ENCODE measurements around the gene DECR2. TPM values are rescaled to one million over a fixed set of nuclear protein-coding genes. Genes with fewer than 3 reads are reported as not detected.
A peak's percentile ranks its signal among the peaks of the same experiment; 100 is the strongest.

Gene DECR2
- total and polyA plus RNA-seq, 2 of the 13 experiments (the other 11 are each of a cell fraction or from before 2014, with no cell fraction given), result 36.3 to 44.6 TPM

DNA sequence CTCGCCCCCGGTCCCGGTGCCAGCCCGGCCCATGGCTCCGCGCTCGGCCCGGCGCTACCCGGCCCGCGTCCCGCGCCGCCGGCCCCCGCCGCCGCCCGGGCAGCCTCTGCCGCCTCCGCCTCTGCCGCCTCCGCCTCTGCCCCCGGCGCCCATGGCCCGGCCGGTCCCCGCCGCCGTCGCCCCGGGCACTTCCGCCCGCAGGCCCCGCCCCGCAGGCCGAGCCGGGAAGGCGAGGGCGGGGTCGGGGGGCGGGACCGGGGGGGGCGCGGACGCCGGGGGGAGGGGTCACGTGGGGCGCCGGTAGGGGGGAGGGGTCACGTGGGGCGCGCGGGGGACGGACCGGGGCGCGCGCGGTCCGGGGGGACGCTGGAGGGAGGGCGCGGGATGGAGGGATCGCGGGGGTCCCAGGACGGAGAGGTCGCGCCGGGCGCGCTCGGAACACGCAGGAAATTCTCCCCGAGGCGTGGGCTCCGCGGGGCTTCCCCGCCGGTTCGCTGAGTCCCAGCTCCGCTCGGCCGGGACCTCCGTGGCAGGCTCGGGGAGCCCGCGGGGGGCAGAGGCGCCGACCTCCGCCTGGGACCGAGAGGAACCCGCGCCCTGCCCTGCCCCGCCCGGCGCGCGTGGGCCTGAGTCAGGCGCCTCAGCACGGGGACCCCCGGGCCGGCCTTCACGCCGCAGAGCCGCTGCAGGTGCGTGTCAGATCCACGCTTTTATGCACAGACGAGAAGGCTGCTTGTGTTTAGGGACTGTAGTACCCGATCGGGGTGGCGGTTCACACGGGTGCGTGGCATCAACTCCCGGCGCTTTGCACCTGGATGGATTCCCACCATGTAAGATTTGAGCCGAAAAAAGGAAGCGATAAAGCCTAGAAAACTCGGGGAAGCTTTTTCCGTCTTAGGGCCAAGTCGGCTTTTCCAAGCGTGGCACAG is 19.6 kb upstream of the DECR2 start, which contains the start of gene PGAP6 (continued):
- TF ChIP-seq, protein P1, sequence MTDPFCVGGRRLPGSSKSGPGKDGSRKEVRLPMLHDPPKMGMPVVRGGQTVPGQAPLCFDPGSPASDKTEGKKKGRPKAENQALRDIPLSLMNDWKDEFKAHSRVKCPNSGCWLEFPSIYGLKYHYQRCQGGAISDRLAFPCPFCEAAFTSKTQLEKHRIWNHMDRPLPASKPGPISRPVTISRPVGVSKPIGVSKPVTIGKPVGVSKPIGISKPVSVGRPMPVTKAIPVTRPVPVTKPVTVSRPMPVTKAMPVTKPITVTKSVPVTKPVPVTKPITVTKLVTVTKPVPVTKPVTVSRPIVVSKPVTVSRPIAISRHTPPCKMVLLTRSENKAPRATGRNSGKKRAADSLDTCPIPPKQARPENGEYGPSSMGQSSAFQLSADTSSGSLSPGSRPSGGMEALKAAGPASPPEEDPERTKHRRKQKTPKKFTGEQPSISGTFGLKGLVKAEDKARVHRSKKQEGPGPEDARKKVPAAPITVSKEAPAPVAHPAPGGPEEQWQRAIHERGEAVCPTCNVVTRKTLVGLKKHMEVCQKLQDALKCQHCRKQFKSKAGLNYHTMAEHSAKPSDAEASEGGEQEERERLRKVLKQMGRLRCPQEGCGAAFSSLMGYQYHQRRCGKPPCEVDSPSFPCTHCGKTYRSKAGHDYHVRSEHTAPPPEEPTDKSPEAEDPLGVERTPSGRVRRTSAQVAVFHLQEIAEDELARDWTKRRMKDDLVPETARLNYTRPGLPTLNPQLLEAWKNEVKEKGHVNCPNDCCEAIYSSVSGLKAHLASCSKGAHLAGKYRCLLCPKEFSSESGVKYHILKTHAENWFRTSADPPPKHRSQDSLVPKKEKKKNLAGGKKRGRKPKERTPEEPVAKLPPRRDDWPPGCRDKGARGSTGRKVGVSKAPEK (CRISPR knock-in tag; IDR thresholded peaks at IDR 0.05; ENCODE audit: borderline replicate concordance), result no peak
- TF ChIP-seq HES4 (CRISPR knock-in tag; IDR thresholded peaks at IDR 0.05; ENCODE audit: borderline replicate concordance) (peak; percentile 54; the same call in 1 of the 2 replicates), MAFK (conservative IDR thresholded peaks at IDR 0.05 in 1 of 2, IDR thresholded peaks at IDR 0.05 in 1 of 2; ENCODE audit: low read length in 2 of 2) (no peak), PHF8 (CRISPR knock-in tag; IDR thresholded peaks at IDR 0.05) (peak; percentile 38; the same call in 1 of the 2 replicates), SP1 (IDR thresholded peaks at IDR 0.05) (no peak), SP1 (CRISPR knock-in tag; IDR thresholded peaks at IDR 0.05) (0 out of 2 replicates have a peak, but pooled peaks have one; percentile 26), SAFB2 (CRISPR knock-in tag; IDR thresholded peaks at IDR 0.05; ENCODE audit: borderline replicate concordance, low read depth) (no peak), MXD3 (CRISPR knock-in tag; IDR thresholded peaks at IDR 0.05) (0 out of 2 replicates have a peak, but pooled peaks have one; percentile 16), WIZ (CRISPR knock-in tag; IDR thresholded peaks at IDR 0.05) (no peak), ZNF761 (CRISPR knock-in tag; conservative IDR thresholded peaks at IDR 0.05) (no peak)
- TF ChIP-seq, protein P2, sequence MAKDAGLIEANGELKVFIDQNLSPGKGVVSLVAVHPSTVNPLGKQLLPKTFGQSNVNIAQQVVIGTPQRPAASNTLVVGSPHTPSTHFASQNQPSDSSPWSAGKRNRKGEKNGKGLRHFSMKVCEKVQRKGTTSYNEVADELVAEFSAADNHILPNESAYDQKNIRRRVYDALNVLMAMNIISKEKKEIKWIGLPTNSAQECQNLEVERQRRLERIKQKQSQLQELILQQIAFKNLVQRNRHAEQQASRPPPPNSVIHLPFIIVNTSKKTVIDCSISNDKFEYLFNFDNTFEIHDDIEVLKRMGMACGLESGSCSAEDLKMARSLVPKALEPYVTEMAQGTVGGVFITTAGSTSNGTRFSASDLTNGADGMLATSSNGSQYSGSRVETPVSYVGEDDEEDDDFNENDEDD (CRISPR knock-in tag; IDR thresholded peaks at IDR 0.05; ENCODE audit: borderline replicate concordance), result no peak
- TF ChIP-seq, protein P3, sequence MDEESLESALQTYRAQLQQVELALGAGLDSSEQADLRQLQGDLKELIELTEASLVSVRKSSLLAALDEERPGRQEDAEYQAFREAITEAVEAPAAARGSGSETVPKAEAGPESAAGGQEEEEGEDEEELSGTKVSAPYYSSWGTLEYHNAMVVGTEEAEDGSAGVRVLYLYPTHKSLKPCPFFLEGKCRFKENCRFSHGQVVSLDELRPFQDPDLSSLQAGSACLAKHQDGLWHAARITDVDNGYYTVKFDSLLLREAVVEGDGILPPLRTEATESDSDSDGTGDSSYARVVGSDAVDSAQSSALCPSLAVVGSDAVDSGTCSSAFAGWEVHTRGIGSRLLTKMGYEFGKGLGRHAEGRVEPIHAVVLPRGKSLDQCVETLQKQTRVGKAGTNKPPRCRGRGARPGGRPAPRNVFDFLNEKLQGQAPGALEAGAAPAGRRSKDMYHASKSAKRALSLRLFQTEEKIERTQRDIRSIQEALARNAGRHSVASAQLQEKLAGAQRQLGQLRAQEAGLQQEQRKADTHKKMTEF (CRISPR knock-in tag; IDR thresholded peaks at IDR 0.05), result no peak

All from HepG2 (cell line).